Activated CD4-positive, alpha-beta T cell treated with anti-CD3 and anti-CD28 coated beads for 1 hour (primary cell): ENCODE results near the gene PC.

Experiments used
- DNase-seq: peaks from one replicate; pipeline ENCODE4 v3.0.0-alpha.2; 2020

The PC gene

DNA sequence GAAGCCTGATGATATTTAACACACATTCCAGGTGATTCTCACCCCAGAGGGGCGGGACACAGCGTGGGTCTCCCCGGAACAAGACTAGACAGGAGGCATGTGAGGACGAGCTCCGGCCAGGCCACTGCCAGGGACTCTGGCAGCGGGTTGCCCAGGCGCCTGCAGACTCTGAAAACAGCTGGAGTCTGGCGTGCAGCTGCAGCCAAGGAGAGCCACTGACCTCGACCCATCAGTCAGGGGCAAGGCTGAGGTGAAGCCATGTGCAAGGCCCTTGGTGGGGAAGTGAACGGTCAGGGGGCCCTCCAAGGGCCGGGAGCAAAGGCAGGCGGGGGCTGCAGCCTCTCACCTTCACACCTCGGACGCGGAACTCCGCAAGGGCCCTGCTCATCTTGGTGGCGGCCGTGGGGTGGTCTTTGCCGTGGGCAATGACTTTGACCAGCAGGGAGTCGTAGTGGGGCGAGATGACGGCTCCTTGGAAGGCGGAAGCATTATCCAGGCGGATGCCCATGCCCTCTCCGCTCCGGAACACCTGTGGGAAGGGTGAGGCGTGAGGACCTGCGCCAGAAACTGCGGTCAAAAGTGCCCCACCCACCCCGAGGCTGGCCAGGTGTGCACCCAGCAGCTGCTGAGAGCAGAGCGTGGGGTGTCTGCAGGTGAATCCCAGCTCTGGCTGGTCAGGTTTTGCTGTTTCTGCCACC, 94.6 kb downstream of the PC start:
- DNase-seq: no peak

DNA sequence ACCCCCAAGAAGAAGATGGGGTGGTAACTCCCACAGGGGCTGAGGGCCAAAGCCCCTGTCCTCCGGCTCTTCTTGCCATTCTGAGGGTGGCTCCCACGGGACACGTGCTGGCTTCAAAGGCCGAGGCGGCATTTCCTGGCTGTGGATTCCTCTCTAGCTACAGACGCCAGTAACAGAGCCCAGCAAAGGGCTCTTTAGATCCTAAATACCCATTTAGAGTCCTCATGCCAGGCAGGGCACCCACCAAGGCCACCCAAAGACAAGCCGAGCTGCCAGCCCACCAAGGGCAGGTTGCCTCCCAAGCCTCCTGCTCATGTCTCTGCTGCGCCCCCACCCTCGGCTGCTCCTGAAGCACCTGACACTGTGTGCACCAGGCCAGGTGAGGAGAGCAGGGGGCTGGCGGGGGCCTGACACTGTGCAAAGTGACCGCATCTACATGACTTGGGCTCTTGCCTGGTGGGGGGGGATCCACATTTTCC, 95.6 kb downstream of the PC start:
- DNase-seq: no peak

DNA sequence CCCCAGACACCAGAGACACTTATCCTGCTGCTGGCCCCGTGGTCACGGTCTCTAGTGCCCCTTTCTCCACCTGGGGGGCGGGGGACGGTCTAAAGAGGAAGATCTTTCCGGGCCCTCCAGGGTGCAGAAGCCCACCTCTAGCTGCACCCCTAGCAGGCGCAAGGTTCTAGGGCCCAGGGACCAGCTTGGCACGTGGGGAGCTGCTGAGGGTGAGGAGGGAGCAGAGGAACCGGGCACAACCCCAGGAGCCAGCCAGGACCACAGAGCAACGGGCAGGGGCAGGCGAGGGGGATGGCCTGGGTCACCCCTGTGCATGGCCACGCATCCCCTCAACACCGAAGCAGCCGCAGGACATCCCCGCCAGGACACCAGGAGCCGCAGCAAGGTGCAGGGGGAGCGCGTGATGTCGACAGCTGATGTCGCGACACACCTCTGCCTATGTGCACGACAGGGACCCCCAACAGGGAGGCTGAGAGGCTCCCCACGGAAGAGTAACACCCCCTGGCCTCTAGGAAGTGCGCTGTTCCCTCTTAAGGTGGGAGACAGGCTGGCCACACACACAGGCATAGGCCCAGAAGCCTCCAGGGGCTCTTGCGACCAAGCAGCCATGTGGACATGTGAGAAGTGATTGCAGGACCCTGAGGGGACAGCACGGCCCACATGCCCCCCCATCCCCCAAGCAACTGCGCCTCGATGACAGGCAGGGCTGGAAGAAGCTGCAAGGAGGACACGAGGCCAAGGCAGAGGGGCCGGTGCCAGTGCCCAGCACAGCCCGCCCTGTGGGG, 96.2 kb downstream of the PC start:
- no peak for DNase-seq

DNA sequence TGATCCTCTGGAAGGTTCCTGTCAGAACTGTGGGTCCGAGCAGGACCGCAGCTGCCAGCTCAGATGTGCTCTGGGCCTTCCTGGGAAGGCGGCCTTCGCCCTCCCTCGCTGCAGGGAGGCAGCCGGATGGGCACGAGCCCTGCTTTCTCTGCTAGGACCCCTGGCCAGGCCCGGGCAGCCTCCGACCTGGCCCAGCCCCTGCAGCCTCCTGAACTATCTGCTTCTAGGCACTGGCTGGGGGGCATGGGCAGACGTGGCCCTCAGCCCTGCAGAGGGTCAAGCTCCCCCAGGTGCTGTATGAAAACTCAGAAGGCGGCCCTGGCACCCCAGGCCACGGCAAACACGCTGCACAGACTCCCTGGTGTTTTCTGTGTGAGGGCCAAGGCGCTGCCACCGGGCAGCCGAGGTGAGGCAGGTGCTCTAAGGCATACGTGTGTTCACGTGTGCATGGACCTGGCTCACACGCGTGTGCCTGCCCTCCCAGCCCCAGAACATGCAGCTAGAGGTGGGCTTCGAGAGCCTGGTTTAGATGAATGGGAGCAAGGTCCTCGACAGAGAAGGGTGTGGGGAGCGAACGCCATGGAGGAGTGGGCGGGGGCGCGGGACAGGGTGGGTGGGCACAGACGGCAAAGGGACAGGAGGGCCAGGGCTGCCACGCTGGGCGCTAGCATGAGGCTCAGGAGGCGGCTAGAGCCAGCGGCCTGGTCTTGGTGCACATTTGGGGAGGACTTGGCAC, 97.0 kb downstream of the PC start:
- DNase-seq: no peak

GRCh38 chr11:66860449-66860831, 97.7 kb downstream of the PC start:
- DNase-seq: no peak

GRCh38 chr11:66859686-66860448, 98.3 kb downstream of the PC start:
- DNase-seq: no peak

DNA sequence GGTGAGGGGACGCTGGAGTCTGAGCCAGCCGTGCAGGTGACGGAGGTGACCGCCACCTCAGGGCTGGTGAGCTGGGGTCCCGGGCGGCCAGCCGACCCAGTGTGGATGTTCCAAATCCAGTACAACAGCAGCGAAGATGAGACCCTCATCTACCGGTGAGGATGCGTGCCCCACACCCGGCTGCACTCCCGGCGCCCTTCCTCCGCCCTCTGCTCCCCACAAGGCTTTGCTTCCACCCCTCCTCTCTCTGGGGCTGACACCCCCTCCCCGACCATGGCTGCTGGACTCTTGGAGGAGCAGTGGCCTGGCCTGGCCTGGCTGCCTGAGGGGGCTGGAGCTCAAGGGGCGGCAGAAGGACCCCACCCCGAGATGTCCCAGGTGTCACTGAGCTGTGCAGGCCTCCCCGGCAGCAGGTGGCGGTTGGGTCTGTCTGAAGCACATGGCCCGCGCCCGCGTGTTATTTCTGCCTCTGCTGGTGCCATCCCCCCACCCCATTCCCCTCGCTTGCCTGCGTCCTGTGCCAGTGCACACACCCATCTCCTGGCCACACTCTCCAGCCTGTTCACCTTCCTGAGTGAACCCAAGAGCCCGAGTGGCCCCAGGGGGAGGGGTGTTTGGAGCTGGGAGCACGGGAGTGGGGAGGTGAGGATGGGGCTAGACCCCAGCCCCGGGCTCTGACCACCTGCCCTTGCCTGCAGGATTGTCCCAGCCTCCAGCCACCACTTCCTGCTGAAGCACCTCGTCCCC, 99.1 kb downstream of the PC start:
- DNase-seq: no peak

DNA sequence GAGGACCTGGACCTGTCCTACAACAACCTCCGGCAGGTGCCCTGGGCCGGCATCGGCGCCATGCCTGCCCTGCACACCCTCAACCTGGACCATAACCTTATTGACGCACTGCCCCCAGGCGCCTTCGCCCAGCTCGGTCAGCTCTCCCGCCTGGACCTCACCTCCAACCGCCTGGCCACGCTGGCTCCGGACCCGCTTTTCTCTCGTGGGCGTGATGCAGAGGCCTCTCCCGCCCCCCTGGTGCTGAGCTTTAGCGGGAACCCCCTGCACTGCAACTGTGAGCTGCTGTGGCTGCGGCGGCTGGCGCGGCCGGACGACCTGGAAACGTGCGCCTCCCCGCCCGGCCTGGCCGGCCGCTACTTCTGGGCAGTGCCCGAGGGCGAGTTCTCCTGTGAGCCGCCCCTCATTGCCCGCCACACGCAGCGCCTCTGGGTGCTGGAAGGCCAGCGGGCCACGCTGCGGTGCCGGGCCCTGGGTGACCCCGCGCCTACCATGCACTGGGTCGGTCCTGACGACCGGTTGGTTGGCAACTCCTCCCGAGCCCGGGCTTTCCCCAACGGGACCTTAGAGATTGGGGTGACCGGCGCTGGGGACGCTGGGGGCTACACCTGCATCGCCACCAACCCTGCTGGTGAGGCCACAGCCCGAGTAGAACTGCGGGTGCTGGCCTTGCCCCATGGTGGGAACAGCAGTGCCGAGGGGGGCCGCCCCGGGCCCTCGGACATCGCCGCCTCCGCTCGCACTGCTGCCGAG, 99.8 kb downstream of the PC start:
- DNase-seq: no peak

- DNase-seq: no peak
These were observed 100.3 kb downstream of the PC start for GRCh38 chr11:66857927-66858185.

GRCh38 chr11:66857234-66857926, 100.8 kb downstream of the PC start:
- no peak for DNase-seq

DNA sequence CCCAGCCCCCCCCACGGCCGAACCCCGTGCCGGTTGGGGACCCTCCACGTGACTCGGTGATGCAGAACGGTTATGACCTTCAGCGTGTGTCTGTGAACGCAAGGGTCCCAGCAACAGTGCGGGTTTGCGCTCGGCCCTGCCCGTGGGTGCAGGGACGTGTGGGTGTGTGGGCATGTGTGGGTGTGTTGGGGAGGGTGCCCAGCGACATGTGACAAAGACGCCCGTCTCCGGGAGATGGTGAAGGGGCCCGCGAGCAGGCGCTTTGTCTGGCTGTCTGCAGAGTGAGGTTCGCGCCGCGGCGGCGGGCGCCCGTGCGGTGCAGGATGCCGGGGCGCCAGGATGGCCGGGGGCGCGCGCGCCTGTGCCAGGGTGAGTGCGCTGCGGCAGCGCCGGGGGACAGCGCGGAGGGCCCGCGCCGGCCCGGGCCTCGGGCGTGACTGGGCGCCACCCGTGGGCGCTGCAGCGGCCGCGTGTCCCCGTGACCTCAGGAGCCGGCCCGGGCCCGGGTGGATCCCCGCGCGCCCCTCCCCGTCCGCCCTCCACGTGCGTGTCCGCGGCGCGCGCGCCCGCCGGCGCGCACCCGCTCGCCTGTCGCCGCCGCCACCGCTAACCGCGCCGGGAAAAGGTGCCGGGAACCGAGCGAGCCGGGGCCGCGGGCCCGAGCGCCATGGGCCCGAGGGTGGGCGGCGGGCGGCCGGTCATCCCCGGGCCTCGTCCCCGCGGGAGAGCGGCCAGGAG, 101.5 kb downstream of the PC start, which contains the start of gene LRFN4:
Gene LRFN4 (plus strand): TSS at position 569 of the 738 bp plus-strand sequence. CDS start 681 bp downstream, outside the sequence.
- DNase-seq: peak; percentile 55

- DNase-seq: no peak
These were observed 102.3 kb downstream of the PC start for GRCh38 chr11:66855574-66856495.

DNA sequence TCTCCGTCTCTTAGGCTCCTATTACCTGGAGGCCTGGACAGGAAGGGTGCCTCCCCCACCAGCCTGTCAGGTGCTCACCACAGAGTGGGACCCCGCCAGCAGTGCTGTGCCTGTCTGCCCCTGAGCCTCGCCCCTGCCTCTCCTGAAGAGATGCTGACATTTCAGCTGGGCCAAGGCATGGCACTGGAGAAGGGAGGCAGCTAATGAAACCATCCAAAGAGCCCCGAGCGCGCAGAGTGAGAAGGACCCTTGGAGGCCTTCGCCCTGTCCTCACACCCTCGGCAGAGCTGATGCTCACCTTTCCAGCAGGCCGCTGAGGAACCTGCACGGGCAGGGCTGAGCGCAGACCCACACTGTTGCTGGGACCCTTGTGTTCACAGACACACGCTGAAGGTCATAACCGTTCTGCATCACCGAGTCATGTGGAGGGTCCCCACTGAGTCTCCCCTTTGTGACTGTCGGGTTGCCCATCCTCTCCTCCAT, 103.4 kb downstream of the PC start:
- no peak for DNase-seq

- no peak for DNase-seq
These were observed 103.9 kb downstream of the PC start for GRCh38 chr11:66854231-66854661.

- no peak for DNase-seq
These were observed 104.6 kb downstream of the PC start for GRCh38 chr11:66853242-66854229.

DNA sequence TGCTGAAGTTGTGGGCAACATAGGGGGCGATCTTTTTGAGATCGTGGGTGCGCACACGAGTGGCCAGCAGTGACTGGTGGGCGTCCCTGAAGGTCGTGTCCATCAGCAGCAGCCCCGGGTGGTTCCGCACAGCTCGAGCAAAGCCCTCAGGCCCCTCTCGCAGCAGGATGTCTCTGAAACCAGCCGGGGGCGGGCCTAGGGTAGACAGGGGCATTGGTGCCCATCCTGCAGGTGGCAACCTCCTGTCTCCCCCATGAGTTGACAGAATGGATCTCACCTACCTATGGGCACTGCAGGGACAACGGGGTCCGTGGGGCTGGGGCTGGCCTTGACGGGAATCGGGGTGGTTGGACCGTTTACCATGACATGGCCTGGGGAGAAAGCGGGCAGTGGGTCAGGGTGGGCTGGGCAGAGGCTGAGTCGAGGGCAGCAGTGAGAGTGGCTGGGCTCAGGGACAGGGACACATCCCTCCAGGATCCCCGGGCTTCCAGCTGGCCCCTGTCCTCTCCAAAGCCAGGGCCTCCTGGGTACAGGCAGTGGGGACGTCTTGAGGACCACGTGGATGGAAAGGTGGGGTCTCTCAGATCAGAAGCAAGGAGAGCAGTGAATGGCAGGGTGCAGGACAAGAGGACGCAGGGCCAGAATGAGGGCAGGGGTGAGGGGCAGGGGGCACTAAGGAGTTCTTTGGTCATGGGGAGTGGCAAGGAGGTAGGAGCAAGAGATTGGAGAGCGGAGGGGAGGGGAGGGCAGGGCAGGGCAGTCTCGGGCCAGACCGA, 105.5 kb downstream of the PC start:
- DNase-seq: no peak
